ENCODE data around the gene OSBPL6.

- TF ChIP-seq POLR2A (IDR thresholded peaks at IDR 0.05; ENCODE audit: low read length) (no peak), GATA1 (IDR thresholded peaks at IDR 0.05; ENCODE audit: low read depth, low read length) (no peak)
Observed at GRCh38 chr2:178386986-178387597, 192.8 kb downstream of the OSBPL6 start.
